Midbrain (tissue), 1 donor: ENCODE data around the gene KRTAP11-1.

Source experiments
- DNase-seq: peaks from one replicate; lab custom pipeline; 2025; lab: John Stamatoyannopoulos, UW

The KRTAP11-1 gene, protein sequence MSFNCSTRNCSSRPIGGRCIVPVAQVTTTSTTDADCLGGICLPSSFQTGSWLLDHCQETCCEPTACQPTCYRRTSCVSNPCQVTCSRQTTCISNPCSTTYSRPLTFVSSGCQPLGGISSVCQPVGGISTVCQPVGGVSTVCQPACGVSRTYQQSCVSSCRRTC

DNA sequence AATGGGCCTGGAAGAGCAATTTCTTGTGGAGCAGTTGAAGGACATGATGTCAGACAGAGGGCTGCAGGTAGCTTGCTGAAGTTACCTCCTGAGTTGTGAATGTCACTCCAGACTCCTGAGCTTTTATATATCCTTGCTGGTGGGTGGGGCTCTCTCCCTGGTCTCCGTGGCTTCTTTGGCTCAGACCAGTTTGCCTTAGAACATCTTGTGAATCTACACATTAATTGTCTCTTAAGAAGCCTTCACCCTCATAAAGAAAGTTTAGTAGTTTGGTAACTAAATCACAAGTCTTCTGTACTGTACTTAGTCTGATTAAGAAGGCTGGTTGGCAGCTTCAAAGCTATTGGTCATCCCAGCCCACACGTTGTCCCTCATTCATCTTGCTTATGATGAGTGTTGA is at the start of gene KRTAP11-1:
TSS of gene KRTAP11-1 (minus strand) at position 101 of the 400 bp plus-strand sequence. CDS start at position 45, 56 bp downstream.
- DNase-seq, result no peak

DNA sequence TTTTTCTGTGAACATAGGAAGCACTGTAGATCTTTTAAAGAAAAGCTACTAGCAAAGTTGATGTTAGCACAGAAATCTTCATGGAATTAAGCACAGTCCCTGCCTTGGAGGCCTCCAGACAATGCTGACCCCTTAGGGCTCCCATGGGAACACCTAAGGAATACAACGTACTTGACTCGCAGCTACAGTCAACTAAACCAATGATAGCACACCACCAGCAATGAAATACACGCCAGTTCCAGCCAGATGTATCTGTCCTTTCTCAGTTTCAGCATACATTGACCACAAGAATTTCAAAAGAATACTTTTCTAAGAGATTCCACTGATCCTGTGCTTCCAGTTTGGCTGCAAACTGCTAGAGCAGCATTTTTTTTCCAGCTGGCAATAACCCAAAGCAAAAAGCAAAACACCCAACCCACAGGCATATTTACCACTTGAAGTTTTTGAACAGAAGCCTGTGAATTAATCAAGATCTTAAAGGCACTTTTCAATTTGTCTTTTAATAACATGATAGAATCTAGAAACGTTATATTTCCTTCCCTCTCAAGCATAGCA is 42.8 kb upstream of the KRTAP11-1 start:
- no peak for DNase-seq

DNA sequence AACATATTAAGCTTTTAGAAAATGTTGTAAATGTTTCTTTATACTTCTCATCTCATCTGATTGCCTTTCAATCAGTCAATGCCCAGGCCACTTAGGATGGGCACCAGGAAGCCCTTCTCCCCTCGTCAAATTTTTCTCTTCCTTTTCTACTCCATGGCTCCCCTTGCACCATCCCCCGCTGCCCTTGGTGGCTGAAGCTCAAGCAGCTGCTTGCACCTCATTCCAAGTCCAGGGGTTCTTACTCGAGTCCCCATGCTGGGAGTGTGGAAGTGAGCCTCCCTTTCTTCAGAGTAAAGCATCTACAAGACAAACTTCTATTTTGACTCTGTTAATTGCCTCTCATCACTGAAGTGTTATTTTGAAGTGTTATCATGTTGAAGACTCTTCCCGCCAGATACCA is 39.7 kb upstream of the KRTAP11-1 start:
- DNase-seq, result no peak

DNA sequence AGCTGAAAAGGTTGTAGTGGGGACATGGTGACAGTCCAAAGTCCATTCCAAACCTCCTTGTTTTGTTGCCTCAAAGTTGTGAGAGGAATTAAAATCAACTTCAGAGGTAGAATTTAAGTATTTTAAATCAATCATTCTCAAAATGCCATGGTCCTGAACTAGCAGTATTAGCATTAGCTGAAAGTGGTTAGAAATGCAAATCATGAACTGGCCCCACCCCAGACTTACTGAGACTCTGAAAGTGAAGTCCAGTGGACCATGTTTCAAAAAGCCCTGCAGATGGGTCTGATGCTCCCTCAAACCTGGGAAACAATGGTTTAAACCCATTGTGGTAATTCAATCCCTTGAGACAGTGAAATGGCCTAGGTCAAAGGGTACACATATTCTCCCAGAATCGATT is 36.2 kb upstream of the KRTAP11-1 start:
- DNase-seq, result no peak

DNA sequence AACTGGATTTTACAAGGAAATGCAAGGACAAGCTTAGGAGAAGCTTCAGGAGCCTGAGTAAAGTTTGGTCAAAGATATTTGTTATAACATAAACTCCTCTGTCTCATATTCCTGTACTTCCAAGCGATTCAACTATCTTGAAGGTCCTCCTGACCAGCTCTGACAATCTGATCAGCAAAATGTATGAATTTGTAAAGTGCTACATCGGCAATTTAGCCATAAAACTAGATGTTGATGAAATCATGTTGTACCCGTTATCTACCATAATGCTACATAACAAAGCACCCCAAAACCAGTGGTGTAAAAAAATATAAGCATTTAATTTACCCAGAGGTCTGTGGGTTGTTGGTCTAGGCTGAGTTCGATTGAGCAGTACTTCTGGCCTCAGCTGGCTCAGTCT is 19.5 kb upstream of the KRTAP11-1 start:
- no peak for DNase-seq

DNA sequence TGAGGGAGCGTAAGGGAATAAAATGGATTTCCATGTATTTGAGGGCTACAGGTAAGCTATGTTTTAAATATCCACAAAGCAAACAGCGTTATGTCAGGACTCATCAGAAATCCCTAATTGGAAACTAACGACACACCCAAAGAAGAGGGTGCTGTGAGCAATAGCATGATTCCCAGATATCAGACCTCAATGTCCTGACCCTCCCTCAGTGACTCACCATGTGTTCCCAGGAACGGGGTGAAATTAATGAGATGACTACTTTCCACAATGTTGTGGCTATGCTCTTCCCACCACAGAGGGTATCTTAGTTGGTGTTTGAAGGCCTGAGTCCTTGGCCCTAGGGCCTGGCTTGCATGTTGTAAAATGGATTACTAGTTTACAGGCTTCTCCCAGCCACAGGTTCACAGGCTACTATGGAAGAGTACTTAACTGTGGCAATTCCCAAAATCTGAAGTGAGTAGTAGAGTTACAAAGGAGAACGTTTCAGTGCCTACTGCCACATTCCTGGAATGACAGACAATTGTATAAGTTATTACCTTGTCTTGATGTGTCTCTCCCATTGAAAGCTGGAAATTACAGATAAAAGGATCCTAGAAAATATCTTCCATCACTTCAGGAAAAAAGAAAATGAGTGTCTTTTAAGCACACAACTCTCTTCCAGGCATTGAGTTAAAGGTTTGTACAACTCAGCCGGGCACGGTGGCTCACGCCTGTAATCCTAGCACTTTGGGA is 1.7 kb upstream of the KRTAP11-1 start:
- DNase-seq, result no peak

DNA sequence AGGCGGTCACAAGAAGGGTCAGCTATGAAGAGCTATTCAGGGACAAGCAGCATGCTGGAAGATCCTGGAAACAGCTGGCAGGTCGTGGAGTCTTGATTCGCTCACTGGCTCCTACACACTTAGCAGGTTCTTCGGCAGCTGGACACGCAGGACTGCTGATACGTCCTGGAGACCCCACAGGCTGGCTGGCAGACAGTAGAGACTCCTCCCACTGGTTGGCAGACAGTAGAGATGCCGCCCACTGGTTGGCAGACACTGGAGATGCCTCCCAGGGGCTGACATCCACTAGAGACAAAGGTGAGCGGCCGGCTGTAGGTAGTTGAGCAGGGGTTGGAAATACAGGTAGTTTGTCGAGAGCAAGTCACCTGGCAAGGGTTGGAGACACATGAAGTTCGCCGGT is 466 bp downstream of the KRTAP11-1 start:
- no peak for DNase-seq

DNA sequence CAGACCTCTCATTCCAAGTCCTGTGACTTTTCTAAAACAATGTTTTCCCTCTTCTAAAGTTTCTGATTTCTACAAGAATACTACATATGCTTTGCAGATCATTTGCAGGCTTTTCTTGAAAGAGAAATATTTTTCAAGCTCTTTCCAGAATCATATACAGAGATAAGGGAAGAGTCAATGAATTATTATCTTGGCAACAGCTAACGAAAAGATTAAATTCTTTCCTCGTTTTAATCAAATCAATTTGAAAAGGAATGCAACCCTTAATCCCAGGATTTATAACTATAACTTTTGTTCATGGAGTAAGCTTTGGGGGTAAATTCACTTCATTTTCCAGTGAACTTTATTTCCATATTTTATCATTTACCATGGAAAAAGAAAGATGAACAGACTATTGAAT is 6.9 kb downstream of the KRTAP11-1 start:
- no peak for DNase-seq

DNA sequence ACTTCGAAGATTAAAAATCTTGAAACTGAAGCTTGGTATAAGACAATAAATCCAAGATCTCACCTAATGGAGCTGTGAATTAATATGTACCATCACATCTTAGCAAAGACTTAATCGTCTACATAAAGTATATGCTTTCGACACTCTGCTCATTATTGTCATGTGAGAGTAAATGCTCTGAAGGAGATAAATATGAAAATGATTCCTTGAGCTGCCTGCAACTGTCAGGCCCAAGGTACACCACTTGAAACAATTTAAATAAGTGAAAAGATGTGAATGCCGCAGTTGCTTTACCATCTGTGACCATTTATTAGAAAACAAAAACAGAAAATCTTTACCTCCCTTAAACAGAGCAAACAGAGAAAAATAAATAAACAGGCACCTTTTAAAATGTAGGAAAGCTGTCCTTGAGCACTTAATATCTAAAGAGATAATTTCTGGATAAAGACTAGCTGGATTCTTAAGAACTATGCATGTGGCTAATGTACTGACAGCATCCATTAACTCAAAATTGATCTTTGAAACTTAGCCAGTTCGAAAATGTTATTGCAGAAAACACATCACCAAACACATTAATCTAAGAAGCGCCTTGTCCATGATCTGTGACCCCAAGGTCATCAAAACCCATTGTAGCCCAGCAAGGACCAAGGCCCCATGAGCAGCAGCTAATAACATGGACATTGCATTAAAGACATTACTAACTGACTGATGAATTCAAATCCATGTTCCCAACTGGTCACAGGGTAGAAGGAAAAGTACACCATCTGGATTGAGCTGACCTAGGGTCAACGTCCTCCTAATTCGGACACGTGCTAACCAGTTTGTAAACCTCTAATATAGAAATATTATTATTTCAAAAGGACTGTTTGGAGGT is 33.5 kb downstream of the KRTAP11-1 start:
- DNase-seq, result no peak

DNA sequence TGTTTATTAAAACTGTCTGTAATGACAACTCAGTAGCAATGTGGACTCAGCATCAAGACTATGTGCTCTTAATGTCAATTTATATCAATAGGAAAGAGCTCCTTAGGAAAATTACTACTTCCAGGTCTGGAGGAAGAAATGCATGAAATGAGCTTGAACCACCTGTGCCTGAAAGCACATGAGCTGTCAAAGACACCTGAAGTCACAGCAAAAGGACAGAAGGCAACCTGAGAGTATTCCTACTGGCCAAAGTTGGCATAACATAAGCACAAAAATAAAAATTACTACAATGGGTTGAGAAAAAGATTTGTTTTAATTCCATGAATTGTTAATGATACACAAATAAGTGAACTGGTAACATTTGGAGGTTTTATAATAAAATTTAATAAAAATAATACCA is 38.4 kb downstream of the KRTAP11-1 start:
- DNase-seq, result no peak

DNA sequence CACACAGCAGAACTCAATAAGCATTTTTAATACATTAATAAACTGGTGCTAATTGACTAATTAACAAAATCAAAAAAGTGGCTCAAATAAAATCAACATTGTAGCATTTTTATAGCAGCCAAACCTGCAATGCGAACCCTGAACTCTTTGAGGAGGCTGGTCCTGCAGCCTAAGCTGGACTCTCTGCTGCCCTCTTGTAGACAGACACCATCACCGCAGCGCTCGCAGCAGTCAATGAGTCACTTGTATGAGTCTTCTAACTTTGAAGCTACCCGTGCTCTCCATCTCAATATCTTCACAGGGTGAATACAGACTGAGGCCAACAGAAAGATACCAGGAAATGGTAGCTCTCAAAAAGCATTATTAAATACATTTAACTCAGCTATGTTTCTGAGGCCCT is 42.1 kb downstream of the KRTAP11-1 start:
- no peak for DNase-seq

DNA sequence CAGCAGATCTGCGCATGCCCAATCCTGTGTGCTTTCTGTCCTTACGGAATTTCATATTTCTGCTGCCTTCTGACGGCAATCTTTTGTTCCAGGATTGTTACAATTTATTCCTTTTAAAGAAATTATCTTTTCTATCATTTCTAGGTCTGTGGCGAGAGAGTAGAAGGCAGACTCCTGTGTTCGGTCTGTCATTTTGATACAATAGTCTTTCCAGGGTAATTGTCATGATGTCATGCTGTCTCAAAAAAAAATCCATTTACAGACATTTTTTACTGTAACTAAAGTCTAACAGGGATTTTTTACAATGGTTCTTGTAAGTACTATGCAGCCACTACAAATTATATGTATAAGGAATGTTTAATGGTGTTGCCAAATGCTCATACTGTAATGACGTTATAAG is 42.8 kb downstream of the KRTAP11-1 start:
- DNase-seq, result no peak

DNA sequence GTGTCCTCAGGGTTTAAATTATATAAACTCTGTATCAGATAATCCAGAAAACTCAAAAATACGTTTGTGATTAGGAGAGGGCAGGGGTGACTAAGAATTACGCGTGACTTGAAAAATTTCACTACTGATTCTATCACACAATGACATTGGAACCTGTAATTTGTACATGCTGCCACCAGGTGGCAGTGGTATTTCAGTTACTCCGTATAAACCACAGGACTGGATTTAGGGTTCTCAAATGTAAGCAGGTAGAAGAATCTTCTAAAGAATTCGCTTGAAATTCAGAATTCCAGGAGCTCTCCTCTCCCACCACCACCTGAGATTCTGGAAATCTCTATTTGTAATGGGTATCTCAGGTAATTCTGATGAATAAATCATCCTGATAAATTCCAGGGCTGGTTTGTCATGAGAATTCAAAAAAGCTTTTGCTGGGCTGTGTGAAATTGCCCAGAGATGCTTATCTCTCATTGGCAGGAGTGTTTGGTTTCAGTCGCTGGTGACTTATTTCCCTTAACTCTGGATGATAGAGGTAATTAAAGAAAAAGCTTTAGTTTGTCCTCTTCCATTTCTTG is 50.1 kb downstream of the KRTAP11-1 start:
- DNase-seq, result no peak
